MM.1S (cell line): ENCODE results near the gene GCAT.

ENCODE experiments used
- CTCF ChIP-seq: fragments of 300-600 bp; sonication (generic); IDR thresholded peaks from 2 replicates; pipeline ENCODE4 v1.5.1; 2016; ENCODE audit warnings: antibody characterized with exemption, low read length, mixed read lengths
- EZH2 ChIP-seq: fragments of 300-600 bp; sonication (generic); optimal IDR thresholded peaks from 2 replicates; pipeline ENCODE3; 2017; ENCODE audit warnings: low read depth, mild to moderate bottlenecking, antibody characterized with exemption, low read length, mixed read lengths
- EZH2phosphoT487 ChIP-seq: fragments of 300-600 bp; sonication (generic); IDR thresholded peaks from 2 replicates; pipeline ENCODE4 v1.6.1; 2018; ENCODE audit warnings: antibody characterized with exemption, low read length

GRCh38 chr22:37806409-37807333 lies 1.1 kb upstream of the GCAT start:
- TF ChIP-seq CTCF = no peak
- TF ChIP-seq EZH2phosphoT487 = peak; percentile 73; the same call in 1 of the 2 replicates
- peak; percentile 52 for TF ChIP-seq EZH2
